ENCODE data around the gene SPOCK1. TPM values are rescaled to one million over a fixed set of nuclear protein-coding genes. Genes with fewer than 3 reads are reported as not detected.

Gene SPOCK1
- total RNA-seq, 4 donors from 2014 or later, result 1.1 to 6.4 (median 4.2) TPM; not detected in 1

DNA sequence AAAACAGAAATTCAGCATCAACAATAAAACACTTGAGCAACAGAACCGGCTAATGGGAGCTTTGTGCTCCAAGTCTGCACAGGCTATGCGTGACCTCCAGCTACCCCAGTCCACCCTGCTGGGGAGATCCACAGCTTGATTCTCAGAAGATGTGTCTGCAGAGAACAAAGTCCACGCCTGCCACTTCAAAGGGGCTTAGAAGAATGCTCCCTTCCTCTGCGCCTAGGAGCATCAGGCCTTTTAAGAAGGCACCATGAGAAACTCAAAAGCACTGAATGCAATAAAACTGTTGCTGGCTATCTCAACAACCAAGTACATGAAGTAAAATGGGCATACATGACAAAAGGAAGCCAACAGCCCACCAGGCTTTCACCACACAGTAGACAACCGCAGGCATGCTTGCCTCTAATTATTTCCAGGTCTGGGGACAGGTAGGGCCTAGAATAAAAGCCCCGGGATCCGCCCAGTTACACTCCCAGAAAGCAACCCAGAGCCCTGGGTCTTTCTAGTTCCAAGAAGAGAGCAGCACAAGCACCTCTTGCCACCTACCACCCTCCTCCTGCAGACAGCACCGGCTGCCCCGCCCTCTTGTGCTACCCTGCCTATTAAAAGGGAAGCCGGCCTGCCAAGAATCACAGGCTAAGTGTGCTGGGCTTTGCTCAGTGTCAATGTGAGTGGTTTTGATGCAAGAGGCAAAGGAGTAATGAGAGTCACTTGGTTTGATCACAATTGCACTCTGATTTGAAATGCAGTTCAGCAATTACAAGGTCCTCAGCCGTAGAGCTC, 123.2 kb downstream of the SPOCK1 start:
- Histone ChIP-seq H3K27me3 (no peaks in the 10 kb centered on the region), H3K4me3 (no peak overlapping the region), H3K27ac (no peak overlapping the region), H3K9me3 (no peaks in the 10 kb centered on the region), H3K36me3 (no peaks in the 10 kb centered on the region), H3K4me1 (no peaks in the 10 kb centered on the region)
- DNase-seq, result no peak
- TF ChIP-seq POLR2A (IDR thresholded peaks at IDR 0.05) (no peak), CTCF (IDR thresholded peaks at IDR 0.05) (no peak)

GRCh38 chr5:137374110-137374714, 124.9 kb downstream of the SPOCK1 start:
- Histone ChIP-seq H3K4me1 (no peaks in the 10 kb centered on the region), H3K27me3 (no peaks in the 10 kb centered on the region), H3K36me3 (no peaks in the 10 kb centered on the region), H3K4me3 (no peak overlapping the region), H3K27ac (no peak overlapping the region), H3K9me3 (no peaks in the 10 kb centered on the region)
- no peak for TF ChIP-seq CTCF (IDR thresholded peaks at IDR 0.05)
- no peak for DNase-seq

GRCh38 chr5:137372773-137373160, 126.4 kb downstream of the SPOCK1 start:
- Histone ChIP-seq H3K27me3 (no peaks in the 10 kb centered on the region), H3K9me3 (no peaks in the 10 kb centered on the region), H3K4me3 (no peak overlapping the region), H3K36me3 (no peaks in the 10 kb centered on the region), H3K4me1 (no peaks in the 10 kb centered on the region), H3K27ac (no peak overlapping the region)
- TF ChIP-seq POLR2A (IDR thresholded peaks at IDR 0.05), result no peak
- no peak for TF ChIP-seq CTCF (IDR thresholded peaks at IDR 0.05)
- no peak for DNase-seq

DNA sequence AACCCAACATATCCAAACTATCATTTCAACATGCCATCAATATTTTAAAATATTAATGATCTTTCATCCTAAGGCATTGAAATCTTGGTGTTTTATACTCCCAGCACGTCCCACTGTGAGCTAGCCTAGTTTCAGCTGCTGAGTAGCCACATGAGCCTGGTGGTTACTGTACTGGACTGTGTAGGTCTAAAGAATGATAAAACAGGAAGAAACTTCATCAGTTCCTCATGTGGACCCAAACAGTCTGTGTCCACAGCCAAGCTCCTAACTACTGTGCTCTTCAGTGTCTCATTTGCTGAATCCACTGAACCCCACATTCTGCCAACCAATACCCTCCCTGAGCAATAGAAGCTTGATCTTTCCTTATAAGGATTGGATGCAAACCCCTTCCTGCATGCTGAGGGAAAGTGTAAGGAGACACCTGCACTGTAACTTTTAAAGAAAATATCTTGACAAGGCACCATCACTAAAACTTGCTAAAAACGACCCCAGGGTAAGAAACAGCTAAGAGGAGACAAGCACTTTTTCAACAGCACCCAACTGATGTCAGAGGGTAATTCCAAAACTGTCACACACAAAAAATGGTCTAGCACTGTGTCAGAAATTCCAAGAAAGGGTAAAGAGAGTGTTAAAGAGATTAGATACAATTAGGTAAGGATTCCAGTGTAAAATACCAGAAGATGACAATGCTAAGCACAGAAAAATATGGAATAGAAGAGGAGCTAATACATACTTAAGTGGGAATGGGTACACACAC, 126.9 kb downstream of the SPOCK1 start:
- Histone ChIP-seq H3K4me3 (no peak overlapping the region), H3K27me3 (no peaks in the 10 kb centered on the region), H3K9me3 (no peaks in the 10 kb centered on the region), H3K36me3 (no peaks in the 10 kb centered on the region), H3K4me1 (no peaks in the 10 kb centered on the region), H3K27ac (no peak overlapping the region)
- DNase-seq, result no peak
- TF ChIP-seq POLR2A (IDR thresholded peaks at IDR 0.05) (no peak), CTCF (IDR thresholded peaks at IDR 0.05) (no peak)

DNA sequence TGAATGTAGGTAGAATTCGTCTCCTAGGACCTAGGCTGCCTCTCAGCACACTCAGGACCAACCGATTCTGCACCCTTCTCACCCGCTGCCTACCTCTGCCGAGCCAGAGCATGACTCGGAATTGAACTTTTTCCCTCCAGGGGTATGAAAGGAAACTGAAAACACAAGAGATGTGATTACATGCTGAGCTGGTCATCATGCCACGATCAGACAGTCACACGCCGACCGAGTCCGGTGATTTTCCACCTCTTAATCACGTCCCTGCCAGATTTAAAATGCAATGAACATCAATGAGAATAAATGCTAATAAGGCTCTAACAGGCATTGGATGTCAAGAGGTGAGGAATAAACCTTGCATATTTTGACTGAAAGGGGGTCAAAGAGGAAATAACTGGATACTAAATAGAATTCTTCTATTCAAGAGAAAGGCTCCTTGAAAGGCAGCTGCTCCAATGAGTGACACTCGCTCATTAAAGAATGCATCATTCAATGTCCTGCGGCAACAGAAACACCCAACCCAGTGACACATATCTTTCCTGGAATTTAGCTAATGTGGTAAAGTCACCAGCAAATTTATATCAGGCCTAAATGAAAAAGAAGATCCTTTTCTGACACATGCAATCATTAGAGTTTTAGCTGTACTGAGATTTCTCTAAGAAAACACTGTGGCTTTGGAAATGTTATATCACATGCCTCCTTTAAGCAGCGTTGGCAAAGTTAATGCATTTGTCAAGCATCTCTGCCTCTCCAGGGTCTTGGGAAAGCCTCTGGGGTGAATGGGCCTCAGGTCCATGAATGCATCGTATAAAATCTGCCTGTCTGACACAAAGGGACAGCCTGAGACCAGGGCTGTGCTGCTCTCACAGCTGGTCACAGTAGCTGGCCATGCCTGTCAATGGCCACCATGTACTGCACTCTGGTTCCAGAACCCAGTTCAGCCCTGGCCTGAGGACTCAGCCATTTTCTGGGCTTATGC, 128.7 kb downstream of the SPOCK1 start:
- H3K9me3 ChIP-seq, result no peaks in the 10 kb centered on the region
- H3K4me1 ChIP-seq, result no peaks in the 10 kb centered on the region
- no peak for TF ChIP-seq POLR2A (IDR thresholded peaks at IDR 0.05)
- TF ChIP-seq CTCF (IDR thresholded peaks at IDR 0.05), result no peak
- no peaks in the 10 kb centered on the region for H3K27me3 ChIP-seq
- DNase-seq, result no peak
- H3K4me3 ChIP-seq, result no peak overlapping the region
- H3K27ac ChIP-seq, result no peak overlapping the region
- no peaks in the 10 kb centered on the region for H3K36me3 ChIP-seq

All from Peyer's patch (tissue), 4 donors.